ENCODE measurements around the gene LRRC55. TPM values are rescaled to one million over a fixed set of nuclear protein-coding genes. Genes with fewer than 3 reads are reported as not detected.
A peak's percentile ranks its signal among the peaks of the same experiment; 100 is the strongest.

LRRC55 gene
- total RNA-seq, 1 donor from 2014 or later = 29.0 TPM

- Mint-ChIP-seq H3K9me3 (ENCODE audit: unreplicated experiment) (peaks cover 7% of the 10 kb centered on the region), H3K27me3 (ENCODE audit: unreplicated experiment) (no peaks in the 10 kb centered on the region), H3K4me3 (ENCODE audit: unreplicated experiment) (peak overlapping the region; percentile 48), H3K27ac (ENCODE audit: unreplicated experiment) (peak overlapping the region; percentile 89), H3K36me3 (ENCODE audit: unreplicated experiment) (peaks cover 4% of the 10 kb centered on the region), H3K4me1 (ENCODE audit: low read depth, unreplicated experiment) (peaks cover 52% of the 10 kb centered on the region)
- no peak for TF ChIP-seq CTCF (IDR thresholded peaks at IDR 0.05; ENCODE audit: partially characterized antibody, unreplicated experiment)
- peak; percentile 45 for DNase-seq
Measured at GRCh38 chr11:57197762-57198161, 16.0 kb downstream of the LRRC55 start.

GRCh38 chr11:57199330-57199729 lies 17.6 kb downstream of the LRRC55 start:
- Mint-ChIP-seq H3K27me3 (ENCODE audit: unreplicated experiment) (no peaks in the 10 kb centered on the region), H3K27ac (ENCODE audit: unreplicated experiment) (peak overlapping the region; percentile 10), H3K4me3 (ENCODE audit: unreplicated experiment) (no peak overlapping the region), H3K9me3 (ENCODE audit: unreplicated experiment) (peaks cover 12% of the 10 kb centered on the region), H3K4me1 (ENCODE audit: low read depth, unreplicated experiment) (peaks cover 64% of the 10 kb centered on the region), H3K36me3 (ENCODE audit: unreplicated experiment) (peaks cover 4% of the 10 kb centered on the region)
- no peak for DNase-seq
- TF ChIP-seq CTCF (IDR thresholded peaks at IDR 0.05; ENCODE audit: partially characterized antibody, unreplicated experiment) = no peak

GRCh38 chr11:57200917-57201316 lies 19.2 kb downstream of the LRRC55 start:
- H3K4me1 Mint-ChIP-seq (ENCODE audit: low read depth, unreplicated experiment) = peaks cover 70% of the 10 kb centered on the region
- no peak for TF ChIP-seq CTCF (IDR thresholded peaks at IDR 0.05; ENCODE audit: partially characterized antibody, unreplicated experiment)
- peak overlapping the region; percentile 45 for H3K27ac Mint-ChIP-seq (ENCODE audit: unreplicated experiment)
- peaks cover 4% of the 10 kb centered on the region for H3K36me3 Mint-ChIP-seq (ENCODE audit: unreplicated experiment)
- peak overlapping the region; percentile 18 for H3K4me3 Mint-ChIP-seq (ENCODE audit: unreplicated experiment)
- peaks cover 15% of the 10 kb centered on the region for H3K9me3 Mint-ChIP-seq (ENCODE audit: unreplicated experiment)
- peak; percentile 44 for DNase-seq
- peaks cover 7% of the 10 kb centered on the region for H3K27me3 Mint-ChIP-seq (ENCODE audit: unreplicated experiment)

GRCh38 chr11:57202281-57202680 lies 20.5 kb downstream of the LRRC55 start:
- H3K27ac Mint-ChIP-seq (ENCODE audit: unreplicated experiment) = peak overlapping the region; percentile 86
- peak overlapping the region; percentile 69 for H3K4me3 Mint-ChIP-seq (ENCODE audit: unreplicated experiment)
- no peak for TF ChIP-seq CTCF (IDR thresholded peaks at IDR 0.05; ENCODE audit: partially characterized antibody, unreplicated experiment)
- peaks cover 15% of the 10 kb centered on the region for H3K9me3 Mint-ChIP-seq (ENCODE audit: unreplicated experiment)
- DNase-seq = peak; percentile 79
- H3K27me3 Mint-ChIP-seq (ENCODE audit: unreplicated experiment) = peaks cover 7% of the 10 kb centered on the region
- peaks cover 60% of the 10 kb centered on the region for H3K4me1 Mint-ChIP-seq (ENCODE audit: low read depth, unreplicated experiment)
- H3K36me3 Mint-ChIP-seq (ENCODE audit: unreplicated experiment) = peaks cover 4% of the 10 kb centered on the region

- TF ChIP-seq CTCF (IDR thresholded peaks at IDR 0.05; ENCODE audit: partially characterized antibody, unreplicated experiment) = no peak
- peaks cover 11% of the 10 kb centered on the region for H3K36me3 Mint-ChIP-seq (ENCODE audit: unreplicated experiment)
- H3K27me3 Mint-ChIP-seq (ENCODE audit: unreplicated experiment) = peaks cover 7% of the 10 kb centered on the region
- H3K4me3 Mint-ChIP-seq (ENCODE audit: unreplicated experiment) = no peak overlapping the region
- peaks cover 16% of the 10 kb centered on the region for H3K9me3 Mint-ChIP-seq (ENCODE audit: unreplicated experiment)
- no peak overlapping the region for H3K27ac Mint-ChIP-seq (ENCODE audit: unreplicated experiment)
- peaks cover 52% of the 10 kb centered on the region for H3K4me1 Mint-ChIP-seq (ENCODE audit: low read depth, unreplicated experiment)
- no peak for DNase-seq
Measured at GRCh38 chr11:57203359-57203758, 21.6 kb downstream of the LRRC55 start.
